Right renal cortex interstitium (tissue), 3 donors: ENCODE measurements around the gene SULT4A1. TPM values are rescaled to one million over a fixed set of nuclear protein-coding genes. Genes with fewer than 3 reads are reported as not detected.
"Not testable (repeated sequence)": the region's sequence is repeated elsewhere in the genome, so short reads cannot be mapped to it uniquely, and the experiment has no call there.

Experiments
- DNase-seq, 3 donors: peaks; one replicate each; pipeline ENCODE4 v3.0.0-alpha.2; 2013; ENCODE audit warnings: low read depth in 3 of 3, low spot score in 2 of 3
- polyA plus RNA-seq, 3 donors: library from polyadenylated mRNA; unstranded; fragments of 120-200 nt; gene quantifications; one replicate each; pipeline ENCODE4 v1.2.1, GENCODE V29; 2013; ENCODE audit not compliant: insufficient read length in 3 of 3

Gene SULT4A1
- 1 to 10 TPM; 1.9 to 2.9 (median 2.1) TPM for polyA plus RNA-seq

GRCh38 chr22:43862074-43862881, at the start of gene SULT4A1:
Gene SULT4A1 (minus strand): TSS chr22:43862513. CDS start chr22:43862382, 131 bp downstream.
- DNase-seq = peak in 1 of 3 donors; percentile 19

GRCh38 chr22:43911351-43911750, 49.0 kb upstream of the SULT4A1 start:
- no peak for DNase-seq

GRCh38 chr22:43910178-43910695, 47.9 kb upstream of the SULT4A1 start:
- no peak for DNase-seq

GRCh38 chr22:43909708-43910107, 47.4 kb upstream of the SULT4A1 start:
- no peak for DNase-seq

GRCh38 chr22:43905681-43906080, 43.4 kb upstream of the SULT4A1 start:
- DNase-seq = no peak

GRCh38 chr22:43904412-43904811, 42.1 kb upstream of the SULT4A1 start:
- not testable (repeated sequence) for DNase-seq

GRCh38 chr22:43903033-43903432, 40.7 kb upstream of the SULT4A1 start:
- DNase-seq = not testable (repeated sequence)

- no peak for DNase-seq
These were observed 39.8 kb upstream of the SULT4A1 start for GRCh38 chr22:43901976-43902643.

- DNase-seq = no peak
These were observed 37.9 kb upstream of the SULT4A1 start for GRCh38 chr22:43900206-43900605.

- no peak for DNase-seq
These were observed 35.5 kb upstream of the SULT4A1 start for GRCh38 chr22:43897751-43898261.

GRCh38 chr22:43895986-43896645, 33.8 kb upstream of the SULT4A1 start:
- DNase-seq = no peak

GRCh38 chr22:43894122-43894521, 31.8 kb upstream of the SULT4A1 start:
- no peak for DNase-seq

GRCh38 chr22:43893266-43893665, 31.0 kb upstream of the SULT4A1 start:
- no peak for DNase-seq

- DNase-seq = no peak
These were observed 30.0 kb upstream of the SULT4A1 start for GRCh38 chr22:43892183-43892894.

- no peak for DNase-seq
These were observed 29.3 kb upstream of the SULT4A1 start, which contains the start of gene PNPLA5 for GRCh38 chr22:43891360-43892182. Gene PNPLA5 (minus strand): TSS chr22:43892013. CDS start chr22:43891880, 133 bp downstream.

- no peak for DNase-seq
These were observed 28.6 kb upstream of the SULT4A1 start for GRCh38 chr22:43890901-43891331.

- no peak for DNase-seq
These were observed 27.5 kb upstream of the SULT4A1 start for GRCh38 chr22:43889860-43890253.

GRCh38 chr22:43889201-43889859, 27.0 kb upstream of the SULT4A1 start:
- DNase-seq = no peak

GRCh38 chr22:43888740-43889139, 26.4 kb upstream of the SULT4A1 start:
- no peak for DNase-seq
